ENCODE data around the gene CXCL14. TPM values are rescaled to one million over a fixed set of nuclear protein-coding genes. Genes with fewer than 3 reads are reported as not detected.

Gene CXCL14
- total and polyA plus RNA-seq, 7 donors = 2.2 to 56.7 (median 16.1) TPM

DNA sequence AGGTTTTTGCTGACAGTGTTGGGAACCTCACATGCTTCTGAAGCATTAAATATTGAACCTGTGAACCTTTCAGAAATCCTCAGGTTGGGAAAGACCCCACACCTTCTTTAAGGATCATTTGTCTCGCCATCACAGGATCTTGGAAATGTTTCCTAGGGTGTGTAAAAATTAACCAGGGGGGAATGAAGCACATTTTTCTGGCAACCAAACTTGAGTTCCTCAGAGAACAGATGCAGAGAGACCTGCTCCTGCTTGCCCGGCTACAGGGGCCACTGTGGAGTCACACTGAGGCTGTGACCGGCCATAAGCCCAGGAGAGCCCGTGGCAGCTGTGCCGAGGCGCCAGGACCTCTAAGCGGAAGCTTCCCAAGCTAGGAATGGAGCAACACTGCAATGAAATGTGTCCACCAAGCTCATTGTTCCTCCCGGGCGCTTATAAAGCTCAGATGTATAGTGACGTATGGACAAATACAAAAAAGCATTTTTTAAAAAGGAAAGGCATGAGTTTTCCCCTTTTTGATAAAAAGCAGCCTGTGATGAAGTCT is 7.7 kb downstream of the CXCL14 start:
- 80 to 84% methylated on average over 10 of the region's 10 CpGs for WGBS, 2 donors
- Histone ChIP-seq H3K36me3 (no peaks in the 10 kb centered on the region), H3K9me3 (no peaks in the 10 kb centered on the region), H3K4me3 (no peak overlapping the region), H3K27ac (no peak overlapping the region), H3K4me1 (no peaks in the 10 kb centered on the region), H3K27me3 (peaks cover 0 to 16% (median 0%) of the 10 kb centered on the region in 3 donors)
- TF ChIP-seq EP300 (IDR thresholded peaks at IDR 0.05) (no peak), POLR2A (IDR thresholded peaks at IDR 0.05) (no peak), POLR2AphosphoS5 (IDR thresholded peaks at IDR 0.05) (no peak), CTCF (IDR thresholded peaks at IDR 0.05) (no peak)
- intact Hi-C loops (cut with DNase I) = no loop called here
- no peak for DNase-seq

DNA sequence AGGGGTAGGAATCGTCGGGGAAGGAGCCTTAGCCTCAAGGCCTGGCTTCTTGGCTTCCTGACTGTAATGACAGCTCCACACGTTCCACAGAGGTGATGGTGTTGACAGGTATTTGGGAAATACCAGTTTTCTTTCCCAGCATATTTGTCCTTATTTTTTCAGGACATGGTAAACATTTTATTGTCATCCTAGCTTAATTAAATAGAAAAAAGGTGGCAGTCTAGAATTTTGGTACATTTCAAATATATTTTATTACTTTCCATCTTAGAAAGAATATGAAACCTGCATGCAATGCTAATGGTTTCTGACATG is 8.4 kb downstream of the CXCL14 start:
- Histone ChIP-seq H3K9me3 (no peaks in the 10 kb centered on the region), H3K27ac (no peak overlapping the region), H3K27me3 (peaks cover 0 to 10% (median 0%) of the 10 kb centered on the region in 3 donors), H3K4me3 (no peak overlapping the region), H3K4me1 (no peaks in the 10 kb centered on the region), H3K36me3 (no peaks in the 10 kb centered on the region)
- WGBS, 2 donors = 31 to 40% methylated on average over 3 of the region's 3 CpGs
- intact Hi-C loops (cut with DNase I) = no loop called here
- DNase-seq = no peak
- TF ChIP-seq EP300 (IDR thresholded peaks at IDR 0.05) (no peak), CTCF (IDR thresholded peaks at IDR 0.05) (no peak), POLR2AphosphoS5 (IDR thresholded peaks at IDR 0.05) (no peak)

DNA sequence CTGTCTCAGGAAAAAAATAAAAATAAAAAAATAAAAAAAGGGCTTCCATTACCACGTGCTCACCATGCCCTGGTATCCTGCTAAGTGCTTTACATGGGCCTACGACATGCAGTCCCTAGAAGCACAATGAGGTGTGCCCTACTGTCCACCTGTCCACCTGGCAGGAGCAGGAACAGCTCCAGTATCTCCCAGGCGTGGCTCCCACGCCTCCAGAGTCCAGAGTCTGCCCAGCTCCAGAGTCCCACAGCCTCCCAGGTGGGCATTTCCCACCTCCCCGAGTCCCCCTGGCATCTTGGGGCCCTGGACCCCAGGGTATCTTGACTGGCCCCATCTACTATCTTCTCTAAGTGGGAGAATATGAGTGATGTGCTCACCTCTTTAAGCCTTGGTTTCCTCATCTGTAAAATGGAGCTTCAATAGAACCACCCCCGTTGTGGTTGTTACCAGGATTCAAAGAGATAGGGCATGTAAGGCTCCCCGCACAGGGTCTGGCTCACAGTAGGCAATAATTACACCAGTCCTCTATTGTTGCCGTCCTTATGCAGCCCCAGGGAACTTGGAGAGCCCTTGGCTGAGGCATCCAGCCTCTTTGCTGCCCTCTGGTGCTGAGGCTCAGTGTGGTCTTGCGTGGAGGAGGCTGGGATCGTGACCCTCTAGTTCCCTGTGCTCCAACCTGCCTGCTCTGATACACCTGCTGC is 8.9 kb downstream of the CXCL14 start:
- H3K9me3 ChIP-seq = no peaks in the 10 kb centered on the region
- TF ChIP-seq POLR2AphosphoS5 (IDR thresholded peaks at IDR 0.05) (no peak), POLR2A (IDR thresholded peaks at IDR 0.05) (no peak), EP300 (IDR thresholded peaks at IDR 0.05) (no peak), CTCF (IDR thresholded peaks at IDR 0.05) (no peak)
- H3K36me3 ChIP-seq = no peaks in the 10 kb centered on the region
- no peaks in the 10 kb centered on the region for H3K4me1 ChIP-seq
- no peak for DNase-seq
- intact Hi-C loops (cut with DNase I) = loop anchor here (10.0 kb wide), 1 partner anchor 645 kb away; no protein-coding TSS in a partner anchor
- 32 to 53% methylated on average over 10 of the region's 10 CpGs for WGBS, 2 donors
- peaks cover 0 to 10% (median 0%) of the 10 kb centered on the region in 3 donors for H3K27me3 ChIP-seq
- H3K4me3 ChIP-seq = no peak overlapping the region
- no peak overlapping the region for H3K27ac ChIP-seq

GRCh38 chr5:135568923-135569360 is 9.8 kb downstream of the CXCL14 start:
- Histone ChIP-seq H3K27ac (no peak overlapping the region), H3K4me1 (no peaks in the 10 kb centered on the region), H3K36me3 (no peaks in the 10 kb centered on the region), H3K9me3 (no peaks in the 10 kb centered on the region), H3K4me3 (no peak overlapping the region), H3K27me3 (peaks cover 0 to 4% (median 0%) of the 10 kb centered on the region in 3 donors)
- intact Hi-C loops (cut with DNase I) = loop anchor here (10.0 kb wide), 1 partner anchor 646 kb away; no protein-coding TSS in a partner anchor
- TF ChIP-seq POLR2A (IDR thresholded peaks at IDR 0.05) (no peak), POLR2AphosphoS5 (IDR thresholded peaks at IDR 0.05) (no peak), EP300 (IDR thresholded peaks at IDR 0.05) (no peak), CTCF (IDR thresholded peaks at IDR 0.05) (no peak)
- DNase-seq = no peak
- WGBS, 2 donors = 73 to 76% methylated on average over 5 of the region's 5 CpGs
